ENCODE results near the gene DNAJA4.

Gene DNAJA4

GRCh38 chr15:78264304-78265136 lies at the start of gene DNAJA4:
Gene DNAJA4, plus strand, starts transcription at chr15:78264562. Its CDS starts 202 bp downstream, at chr15:78264764.
- H3K36me3 ChIP-seq (ENCODE audit: insufficient read depth, low read length) = no peaks in the 10 kb centered on the region
- no peak for TF ChIP-seq EZH2 (IDR thresholded peaks at IDR 0.05; ENCODE audit: borderline replicate concordance, low read depth, low read length, severe bottlenecking)
- no peak for TF ChIP-seq CTCF (IDR thresholded peaks at IDR 0.05; ENCODE audit: borderline replicate concordance, extremely low read depth, low read length, poor library complexity, severe bottlenecking)
- no peaks in the 10 kb centered on the region for H3K9me3 ChIP-seq (ENCODE audit: insufficient read depth, low read length, severe bottlenecking)
- no peaks in the 10 kb centered on the region for H3K79me2 ChIP-seq (ENCODE audit: insufficient read depth, low read length)
- ATAC-seq (ENCODE audit: insufficient read depth, low read depth) = no peak
- no peak within 1 kb of the TSS for H3K4me2 ChIP-seq (ENCODE audit: insufficient read depth, low read length)
- H3K27ac ChIP-seq (ENCODE audit: low read length) = no peak within 1 kb of the TSS
- H4K20me1 ChIP-seq (ENCODE audit: insufficient read depth, low read length) = no peaks in the 10 kb centered on the region
- no peaks in the 10 kb centered on the region for H3K27me3 ChIP-seq (ENCODE audit: insufficient read depth, low read length, poor library complexity)
- no peaks in the 10 kb centered on the region for H3K4me1 ChIP-seq (ENCODE audit: insufficient read depth, low read length)
- H3K4me3 ChIP-seq (ENCODE audit: low read depth in 1 of 2, low read length in 2 of 2) = no peak within 1 kb of the TSS
- H3K9ac ChIP-seq (ENCODE audit: low read depth, low read length) = no peak within 1 kb of the TSS
- no peak within 1 kb of the TSS for H2AFZ ChIP-seq (ENCODE audit: low read depth, low read length)
- no peak for DNase-seq

DNA sequence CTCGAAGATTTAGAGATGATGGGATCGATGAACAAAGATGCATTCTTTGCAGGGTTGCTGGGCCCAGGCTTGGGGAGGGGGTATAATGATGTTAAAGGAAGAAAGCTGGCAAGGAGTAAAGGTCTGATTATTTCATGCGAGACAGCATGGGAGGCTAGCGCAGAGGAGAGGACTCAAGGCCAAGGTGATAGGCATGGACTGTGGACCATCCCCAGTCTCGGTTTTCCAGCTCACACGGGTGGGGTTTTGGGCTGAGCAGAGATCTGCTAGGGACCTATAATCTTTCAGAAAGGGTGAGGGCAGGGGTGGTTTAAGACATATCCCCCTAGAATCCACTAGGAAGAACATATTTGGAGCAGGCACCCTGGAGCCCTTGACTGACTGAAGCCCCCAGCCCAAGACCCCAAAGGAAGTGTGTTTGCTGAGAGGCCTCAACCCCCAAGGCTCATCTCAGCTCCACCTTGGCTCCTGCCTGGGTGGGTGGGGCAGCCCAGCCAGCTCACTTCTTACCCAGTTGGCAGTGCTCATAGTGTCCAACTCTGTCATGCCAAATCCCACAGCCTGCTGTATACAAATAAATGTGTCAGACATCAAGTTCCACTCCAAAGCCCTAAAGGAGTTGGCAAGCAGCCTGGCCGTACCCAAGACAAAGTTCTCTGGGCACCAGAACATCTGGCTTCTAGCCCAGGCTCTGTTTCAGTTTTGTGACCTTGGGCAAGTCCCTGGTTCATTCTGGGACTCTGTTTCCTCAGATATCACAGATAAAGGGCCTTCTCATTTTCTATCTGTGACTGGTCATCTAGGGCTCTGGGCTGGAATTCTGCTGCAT lies 47.9 kb upstream of the DNAJA4 start:
- H4K20me1 ChIP-seq (ENCODE audit: insufficient read depth, low read length) = no peaks in the 10 kb centered on the region
- H3K36me3 ChIP-seq (ENCODE audit: insufficient read depth, low read length) = no peaks in the 10 kb centered on the region
- ATAC-seq (ENCODE audit: insufficient read depth, low read depth) = no peak
- no peak for DNase-seq
- no peaks in the 10 kb centered on the region for H3K4me1 ChIP-seq (ENCODE audit: insufficient read depth, low read length)
- no peak for TF ChIP-seq EZH2 (IDR thresholded peaks at IDR 0.05; ENCODE audit: borderline replicate concordance, low read depth, low read length, severe bottlenecking)
- H3K4me2 ChIP-seq (ENCODE audit: insufficient read depth, low read length) = no peak overlapping the region
- H2AFZ ChIP-seq (ENCODE audit: low read depth, low read length) = no peak overlapping the region
- no peaks in the 10 kb centered on the region for H3K9me3 ChIP-seq (ENCODE audit: insufficient read depth, low read length, severe bottlenecking)
- H3K79me2 ChIP-seq (ENCODE audit: insufficient read depth, low read length) = no peaks in the 10 kb centered on the region
- peaks cover 5% of the 10 kb centered on the region for H3K27me3 ChIP-seq (ENCODE audit: insufficient read depth, low read length, poor library complexity)
- H3K4me3 ChIP-seq (ENCODE audit: low read depth in 1 of 2, low read length in 2 of 2) = no peak overlapping the region
- H3K27ac ChIP-seq (ENCODE audit: low read length) = no peak overlapping the region
- no peak overlapping the region for H3K9ac ChIP-seq (ENCODE audit: low read depth, low read length)

DNA sequence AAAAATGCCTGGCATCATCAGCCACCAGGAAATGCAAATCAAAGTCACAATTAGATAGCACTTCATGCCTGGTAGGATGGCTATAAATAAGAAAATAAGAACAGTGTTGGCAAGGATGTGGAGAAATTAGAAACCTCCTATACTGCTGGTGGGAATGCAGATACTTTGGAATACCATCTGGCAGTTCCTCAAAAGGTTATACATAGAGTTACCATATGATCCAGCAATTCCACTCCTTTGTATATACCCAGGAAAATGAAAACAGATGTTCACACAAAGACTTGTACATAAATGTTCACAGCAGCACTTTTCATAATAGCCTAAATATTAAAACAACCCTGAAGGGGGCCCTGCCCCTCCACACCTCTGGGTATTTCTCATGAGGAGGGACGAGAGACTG lies 43.6 kb upstream of the DNAJA4 start:
- Histone ChIP-seq H2AFZ (ENCODE audit: low read depth, low read length) (no peak overlapping the region), H3K79me2 (ENCODE audit: insufficient read depth, low read length) (no peaks in the 10 kb centered on the region), H3K4me2 (ENCODE audit: insufficient read depth, low read length) (no peak overlapping the region), H3K4me3 (ENCODE audit: low read depth in 1 of 2, low read length in 2 of 2) (no peak overlapping the region), H3K27me3 (ENCODE audit: insufficient read depth, low read length, poor library complexity) (no peaks in the 10 kb centered on the region), H4K20me1 (ENCODE audit: insufficient read depth, low read length) (no peaks in the 10 kb centered on the region), H3K4me1 (ENCODE audit: insufficient read depth, low read length) (no peaks in the 10 kb centered on the region), H3K36me3 (ENCODE audit: insufficient read depth, low read length) (no peaks in the 10 kb centered on the region), H3K9ac (ENCODE audit: low read depth, low read length) (no peak overlapping the region), H3K9me3 (ENCODE audit: insufficient read depth, low read length, severe bottlenecking) (no peaks in the 10 kb centered on the region), H3K27ac (ENCODE audit: low read length) (no peak overlapping the region)
- TF ChIP-seq EZH2 (IDR thresholded peaks at IDR 0.05; ENCODE audit: borderline replicate concordance, low read depth, low read length, severe bottlenecking) (no peak), CTCF (IDR thresholded peaks at IDR 0.05; ENCODE audit: borderline replicate concordance, extremely low read depth, low read length, poor library complexity, severe bottlenecking) (no peak)
- ATAC-seq (ENCODE audit: insufficient read depth, low read depth) = no peak
- no peak for DNase-seq

All from DND-41 (cell line).